Measurements from ENCODE around the gene PTPRA. TPM values are rescaled to one million over a fixed set of nuclear protein-coding genes. Genes with fewer than 3 reads are reported as not detected.
A peak's percentile ranks its signal among the peaks of the same experiment; 100 is the strongest.

Gene PTPRA
- total and polyA plus RNA-seq, 4 donors = 8.7 to 24.3 (median 15.7) TPM

- Histone ChIP-seq H3K27ac (ENCODE audit: low read depth in 1 of 2, low read length in 2 of 2) (no peak overlapping the region), H3K9ac (ENCODE audit: low read depth in 1 of 2, low read length in 2 of 2) (no peak overlapping the region), H3K9me3 (ENCODE audit: control insufficient read depth in 4 of 4, low read length in 3 of 4) (no peaks in the 10 kb centered on the region), H3K27me3 (ENCODE audit: control insufficient read depth in 4 of 4, insufficient read depth in 4 of 4, low read length in 3 of 4) (no peaks in the 10 kb centered on the region), H3K36me3 (ENCODE audit: control insufficient read depth in 4 of 4, insufficient read depth in 3 of 4, low read depth in 1 of 4, low read length in 3 of 4) (no peaks in the 10 kb centered on the region), H3K4me1 (ENCODE audit: control insufficient read depth in 4 of 4, insufficient read depth in 4 of 4, low read length in 3 of 4) (peaks cover 5 to 31% (median 20%) of the 10 kb centered on the region in 4 donors), H3K4me3 (ENCODE audit: low read depth in 1 of 3, low read length in 3 of 3) (no peak overlapping the region)
- no peak for DNase-seq (ENCODE audit: low spot score)
- TF ChIP-seq RAD21 (IDR thresholded peaks at IDR 0.05) = peak; percentile 70 to 78
- TF ChIP-seq, protein P1, sequence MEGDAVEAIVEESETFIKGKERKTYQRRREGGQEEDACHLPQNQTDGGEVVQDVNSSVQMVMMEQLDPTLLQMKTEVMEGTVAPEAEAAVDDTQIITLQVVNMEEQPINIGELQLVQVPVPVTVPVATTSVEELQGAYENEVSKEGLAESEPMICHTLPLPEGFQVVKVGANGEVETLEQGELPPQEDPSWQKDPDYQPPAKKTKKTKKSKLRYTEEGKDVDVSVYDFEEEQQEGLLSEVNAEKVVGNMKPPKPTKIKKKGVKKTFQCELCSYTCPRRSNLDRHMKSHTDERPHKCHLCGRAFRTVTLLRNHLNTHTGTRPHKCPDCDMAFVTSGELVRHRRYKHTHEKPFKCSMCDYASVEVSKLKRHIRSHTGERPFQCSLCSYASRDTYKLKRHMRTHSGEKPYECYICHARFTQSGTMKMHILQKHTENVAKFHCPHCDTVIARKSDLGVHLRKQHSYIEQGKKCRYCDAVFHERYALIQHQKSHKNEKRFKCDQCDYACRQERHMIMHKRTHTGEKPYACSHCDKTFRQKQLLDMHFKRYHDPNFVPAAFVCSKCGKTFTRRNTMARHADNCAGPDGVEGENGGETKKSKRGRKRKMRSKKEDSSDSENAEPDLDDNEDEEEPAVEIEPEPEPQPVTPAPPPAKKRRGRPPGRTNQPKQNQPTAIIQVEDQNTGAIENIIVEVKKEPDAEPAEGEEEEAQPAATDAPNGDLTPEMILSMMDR (IDR thresholded peaks at IDR 0.05; ENCODE audit: low read depth, low read length, missing input control) = peak; percentile 33
- no peak for TF ChIP-seq FOXA2 (IDR thresholded peaks at IDR 0.05)
Measured at GRCh38 chr20:2914160-2914559, 40.9 kb downstream of the PTPRA start.

GRCh38 chr20:2917266-2917665, 44.0 kb downstream of the PTPRA start:
- Histone ChIP-seq H3K4me3 (ENCODE audit: low read depth in 1 of 3, low read length in 3 of 3) (no peak overlapping the region), H3K9ac (ENCODE audit: low read depth in 1 of 2, low read length in 2 of 2) (no peak overlapping the region), H3K9me3 (ENCODE audit: control insufficient read depth in 4 of 4, low read length in 3 of 4) (no peaks in the 10 kb centered on the region), H3K4me1 (ENCODE audit: control insufficient read depth in 4 of 4, insufficient read depth in 4 of 4, low read length in 3 of 4) (peaks cover 8 to 55% (median 38%) of the 10 kb centered on the region in 4 donors), H3K36me3 (ENCODE audit: control insufficient read depth in 4 of 4, insufficient read depth in 3 of 4, low read depth in 1 of 4, low read length in 3 of 4) (no peaks in the 10 kb centered on the region), H3K27ac (ENCODE audit: low read depth in 1 of 2, low read length in 2 of 2) (no peak overlapping the region), H3K27me3 (ENCODE audit: control insufficient read depth in 4 of 4, insufficient read depth in 4 of 4, low read length in 3 of 4) (no peaks in the 10 kb centered on the region)
- no peak for DNase-seq (ENCODE audit: low spot score)
- TF ChIP-seq, protein P2, sequence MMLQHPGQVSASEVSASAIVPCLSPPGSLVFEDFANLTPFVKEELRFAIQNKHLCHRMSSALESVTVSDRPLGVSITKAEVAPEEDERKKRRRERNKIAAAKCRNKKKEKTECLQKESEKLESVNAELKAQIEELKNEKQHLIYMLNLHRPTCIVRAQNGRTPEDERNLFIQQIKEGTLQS (IDR thresholded peaks at IDR 0.05) = no peak
- TF ChIP-seq FOXA1 (IDR thresholded peaks at IDR 0.05) (no peak), RXRA (IDR thresholded peaks at IDR 0.05) (no peak), EGR1 (IDR thresholded peaks at IDR 0.05; ENCODE audit: low read depth in 2 of 2) (no peak)

DNA sequence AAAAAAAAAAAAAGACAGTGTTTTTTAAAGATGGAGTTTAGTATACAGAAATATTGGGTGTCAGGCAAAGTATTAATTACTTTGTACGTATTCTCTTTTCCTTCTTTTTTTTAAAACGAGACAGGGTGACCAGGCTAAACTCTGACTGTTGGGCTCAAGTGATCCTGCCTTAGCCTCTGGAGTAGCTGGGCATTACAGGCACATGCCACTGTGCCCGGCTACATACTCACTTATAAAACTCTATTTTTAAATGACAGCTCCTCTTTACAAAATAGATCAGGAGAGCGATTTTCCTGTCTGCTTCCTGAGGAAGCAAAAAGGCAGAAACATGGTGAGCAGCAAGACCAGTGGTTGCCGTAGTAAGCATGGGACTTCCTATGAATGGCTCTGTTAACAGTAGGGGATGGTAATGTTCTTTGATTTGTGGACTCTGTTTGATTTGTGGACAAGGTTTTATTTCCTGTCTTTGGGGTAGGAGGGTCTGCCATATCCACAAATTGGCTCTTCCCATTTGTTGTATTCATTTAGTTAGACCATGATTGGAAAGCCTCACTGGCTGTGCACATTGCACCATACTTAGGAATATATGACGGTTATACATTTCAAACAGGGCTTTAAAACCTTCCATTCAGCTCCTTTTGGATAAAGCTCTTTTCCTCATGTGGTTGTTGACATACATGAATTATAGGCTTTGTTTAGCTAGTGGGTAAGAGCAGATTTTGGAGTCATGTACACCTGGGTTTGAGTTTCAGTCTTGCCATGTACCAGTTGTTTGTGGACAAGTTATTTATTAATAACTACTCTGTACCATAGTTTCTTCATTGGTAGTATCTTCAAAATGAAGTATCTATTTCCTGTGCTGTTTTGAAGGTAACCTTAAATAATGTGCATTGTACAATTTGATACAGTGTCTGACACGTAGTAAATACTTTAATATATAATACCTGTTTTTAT, 45.1 kb downstream of the PTPRA start:
- Histone ChIP-seq H3K27ac (ENCODE audit: low read depth in 1 of 2, low read length in 2 of 2) (peak overlapping the region; percentile 32 to 66), H3K9me3 (ENCODE audit: control insufficient read depth in 4 of 4, low read length in 3 of 4) (no peaks in the 10 kb centered on the region), H3K4me3 (ENCODE audit: low read depth in 1 of 3, low read length in 3 of 3) (no peak overlapping the region), H3K36me3 (ENCODE audit: control insufficient read depth in 4 of 4, insufficient read depth in 3 of 4, low read depth in 1 of 4, low read length in 3 of 4) (no peaks in the 10 kb centered on the region), H3K27me3 (ENCODE audit: control insufficient read depth in 4 of 4, insufficient read depth in 4 of 4, low read length in 3 of 4) (no peaks in the 10 kb centered on the region), H3K9ac (ENCODE audit: low read depth in 1 of 2, low read length in 2 of 2) (no peak overlapping the region), H3K4me1 (ENCODE audit: control insufficient read depth in 4 of 4, insufficient read depth in 4 of 4, low read length in 3 of 4) (peaks cover 8 to 54% (median 37%) of the 10 kb centered on the region in 4 donors)
- no peak for DNase-seq (ENCODE audit: low spot score)
- 70% methylated on average over 7 of the region's 7 CpGs for WGBS
- TF ChIP-seq YY1 (IDR thresholded peaks at IDR 0.05) = no peak
- TF ChIP-seq, protein P3, sequence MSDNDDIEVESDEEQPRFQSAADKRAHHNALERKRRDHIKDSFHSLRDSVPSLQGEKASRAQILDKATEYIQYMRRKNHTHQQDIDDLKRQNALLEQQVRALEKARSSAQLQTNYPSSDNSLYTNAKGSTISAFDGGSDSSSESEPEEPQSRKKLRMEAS (IDR thresholded peaks at IDR 0.05) = no peak
- TF ChIP-seq, protein P2 (IDR thresholded peaks at IDR 0.05) = no peak
